Mesendoderm (in vitro differentiated cells): ENCODE results near the gene PPP4R3C.

ENCODE experiments used
- DNase-seq: peaks from one replicate; pipeline ENCODE4 v3.0.0; 2013
- H2AK5ac ChIP-seq: 2 replicates; pipeline ENCODE4 v1.6.1; 2013; ENCODE audit warnings: low read length, inconsistent platforms
- H2BK120ac ChIP-seq: 2 replicates; pipeline ENCODE4 v1.6.1; 2013; ENCODE audit warnings: low read depth, mild to moderate bottlenecking, low read length, moderate library complexity, mixed read lengths
- H2BK15ac ChIP-seq: replicated peaks from 2 replicates; pipeline ENCODE4 v1.6.1; 2013; ENCODE audit warnings: low read depth, mild to moderate bottlenecking, moderate library complexity
- H2BK5ac ChIP-seq: 2 replicates; pipeline ENCODE4 v1.6.1; 2013; ENCODE audit warnings: low read length, inconsistent platforms
- H3K18ac ChIP-seq: 2 replicates; pipeline ENCODE4 v1.6.1; 2013; ENCODE audit warnings: mild to moderate bottlenecking, low read length, mixed read lengths
- H3K23ac ChIP-seq: one replicate; pipeline ENCODE4 v1.6.1; 2013; ENCODE audit warnings: low read length
- H3K27ac ChIP-seq: 2 replicates; pipeline ENCODE4 v1.5.1; 2013; ENCODE audit warnings: low read depth, mild to moderate bottlenecking, inconsistent platforms, low read length, moderate library complexity
- H3K27me3 ChIP-seq: 2 replicates; pipeline ENCODE4 v1.6.1; 2013; ENCODE audit warnings: low read length, control low read depth, mild to moderate bottlenecking, inconsistent platforms; ENCODE audit not compliant: insufficient read depth, poor library complexity
- H3K36me3 ChIP-seq: 2 replicates; pipeline ENCODE4 v1.6.1; 2013; ENCODE audit warnings: low read length, inconsistent platforms; ENCODE audit not compliant: control insufficient read depth, insufficient read depth
- H3K4ac ChIP-seq: one replicate; pipeline ENCODE4 v1.6.1; 2013; ENCODE audit warnings: low read depth, mild to moderate bottlenecking, low read length, moderate library complexity
- H3K4me1 ChIP-seq: 2 replicates; pipeline ENCODE4 v1.6.1; 2013; ENCODE audit warnings: low read depth, low read length, inconsistent platforms; ENCODE audit not compliant: control insufficient read depth
- H3K4me2 ChIP-seq: 2 replicates; pipeline ENCODE4 v1.6.1; 2013; ENCODE audit warnings: low read length
- H3K4me3 ChIP-seq: 2 replicates; pipeline ENCODE4 v1.5.1; 2013; ENCODE audit warnings: mild to moderate bottlenecking, low read length
- H3K56ac ChIP-seq: one replicate; pipeline ENCODE4 v1.6.1; 2013; ENCODE audit warnings: low read length
- H3K79me1 ChIP-seq: 2 replicates; pipeline ENCODE4 v1.6.1; 2013; ENCODE audit warnings: low read length, inconsistent platforms
- H3K79me2 ChIP-seq: 2 replicates; pipeline ENCODE4 v1.6.1; 2013; ENCODE audit warnings: mild to moderate bottlenecking, low read length; ENCODE audit not compliant: control insufficient read depth, insufficient read depth
- H3K9ac ChIP-seq: 2 replicates; pipeline ENCODE4 v1.6.1; 2013; ENCODE audit warnings: low read length, inconsistent platforms
- H4K5ac ChIP-seq: one replicate; pipeline ENCODE4 v1.6.1; 2013; ENCODE audit warnings: low read length
- H4K8ac ChIP-seq: one replicate; pipeline ENCODE4 v1.6.1; 2013; ENCODE audit warnings: low read depth, mild to moderate bottlenecking, control low read depth, low read length, moderate library complexity
- WGBS: extraction: QIAGEN DNeasy Blood & Tissue Kit; methylation state at CpG from one replicate; pipeline ENCODE4 v1.1.7; 2013; ENCODE audit warnings: low lambda C conversion rate, missing lambda C conversion rate; ENCODE audit not compliant: insufficient coverage; ENCODE audit errors: extremely low coverage; 5-methylcytosine and 5-hydroxymethylcytosine counted together

The PPP4R3C gene

DNA sequence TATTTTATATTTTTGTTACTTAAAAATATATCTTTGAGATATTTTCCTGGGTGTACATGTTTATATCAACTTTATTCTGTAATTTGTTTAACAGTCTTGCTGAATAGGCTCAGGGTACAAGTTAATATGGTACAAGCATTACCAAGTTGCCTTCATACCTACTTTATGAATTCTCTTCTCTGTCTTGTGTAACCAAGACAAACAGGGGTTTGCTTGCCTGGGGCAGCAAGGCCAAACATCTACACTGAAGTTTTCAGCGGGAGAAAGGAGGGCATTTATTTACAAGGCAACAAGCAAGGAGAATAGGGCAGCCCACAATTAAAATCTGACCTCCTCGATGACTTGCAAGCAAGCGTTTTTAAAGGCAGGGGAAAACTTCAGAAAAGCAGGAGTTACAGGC is 24.2 kb downstream of the PPP4R3C start:
- Histone ChIP-seq H3K79me2 (no peaks in the 10 kb centered on the region), H4K5ac (no peak overlapping the region), H3K56ac (no peak overlapping the region), H3K36me3 (no peaks in the 10 kb centered on the region), H2AK5ac (no peak overlapping the region), H2BK15ac (no peak overlapping the region), H3K18ac (no peak overlapping the region), H3K4me3 (no peak overlapping the region), H3K4ac (no peak overlapping the region), H3K79me1 (no peaks in the 10 kb centered on the region), H3K9ac (no peak overlapping the region), H2BK120ac (no peak overlapping the region), H3K4me1 (no peaks in the 10 kb centered on the region), H3K27me3 (no peaks in the 10 kb centered on the region), H3K27ac (no peak overlapping the region), H3K4me2 (no peak overlapping the region), H2BK5ac (no peak overlapping the region), H4K8ac (no peak overlapping the region), H3K23ac (no peak overlapping the region)
- no CpG with 5 or more reads among the region's 3 CpGs for WGBS
- no peak for DNase-seq

DNA sequence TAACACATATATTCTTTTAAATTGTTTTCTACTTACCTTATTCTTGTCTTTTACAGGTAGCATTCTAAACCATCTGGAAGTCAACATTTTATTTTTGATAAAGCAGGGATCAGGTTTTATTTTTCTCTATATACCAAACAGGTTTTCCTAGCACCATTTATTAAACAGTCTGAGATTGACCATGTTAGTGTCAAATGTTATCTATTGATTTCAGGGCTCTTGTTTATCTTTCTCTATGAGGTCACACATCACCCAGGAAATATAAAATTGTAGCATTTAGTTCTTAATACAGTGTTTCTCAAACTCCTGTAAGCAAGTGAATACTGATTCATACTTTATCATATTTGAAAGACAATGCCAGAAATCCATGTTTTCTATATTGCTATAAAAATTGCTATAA is 28.1 kb downstream of the PPP4R3C start:
- H3K23ac ChIP-seq = no peak overlapping the region
- H2BK15ac ChIP-seq = no peak overlapping the region
- H2BK120ac ChIP-seq = no peak overlapping the region
- no peak overlapping the region for H3K27ac ChIP-seq
- no peaks in the 10 kb centered on the region for H3K4me1 ChIP-seq
- H3K18ac ChIP-seq = no peak overlapping the region
- no peaks in the 10 kb centered on the region for H3K36me3 ChIP-seq
- no peak overlapping the region for H3K4me3 ChIP-seq
- H2BK5ac ChIP-seq = no peak overlapping the region
- no peak overlapping the region for H4K8ac ChIP-seq
- H3K9ac ChIP-seq = no peak overlapping the region
- H3K79me2 ChIP-seq = no peaks in the 10 kb centered on the region
- no peak for DNase-seq
- no peak overlapping the region for H3K4ac ChIP-seq
- no peak overlapping the region for H2AK5ac ChIP-seq
- H4K5ac ChIP-seq = no peak overlapping the region
- no peak overlapping the region for H3K56ac ChIP-seq
- no peaks in the 10 kb centered on the region for H3K79me1 ChIP-seq
- H3K4me2 ChIP-seq = no peak overlapping the region
- no peaks in the 10 kb centered on the region for H3K27me3 ChIP-seq
